ENCODE measurements around the gene CA9. TPM values are rescaled to one million over a fixed set of nuclear protein-coding genes. Genes with fewer than 3 reads are reported as not detected.

CA9 gene
- total RNA-seq, 4 donors from 2014 or later, result 0.14 TPM; not detected in 3

DNA sequence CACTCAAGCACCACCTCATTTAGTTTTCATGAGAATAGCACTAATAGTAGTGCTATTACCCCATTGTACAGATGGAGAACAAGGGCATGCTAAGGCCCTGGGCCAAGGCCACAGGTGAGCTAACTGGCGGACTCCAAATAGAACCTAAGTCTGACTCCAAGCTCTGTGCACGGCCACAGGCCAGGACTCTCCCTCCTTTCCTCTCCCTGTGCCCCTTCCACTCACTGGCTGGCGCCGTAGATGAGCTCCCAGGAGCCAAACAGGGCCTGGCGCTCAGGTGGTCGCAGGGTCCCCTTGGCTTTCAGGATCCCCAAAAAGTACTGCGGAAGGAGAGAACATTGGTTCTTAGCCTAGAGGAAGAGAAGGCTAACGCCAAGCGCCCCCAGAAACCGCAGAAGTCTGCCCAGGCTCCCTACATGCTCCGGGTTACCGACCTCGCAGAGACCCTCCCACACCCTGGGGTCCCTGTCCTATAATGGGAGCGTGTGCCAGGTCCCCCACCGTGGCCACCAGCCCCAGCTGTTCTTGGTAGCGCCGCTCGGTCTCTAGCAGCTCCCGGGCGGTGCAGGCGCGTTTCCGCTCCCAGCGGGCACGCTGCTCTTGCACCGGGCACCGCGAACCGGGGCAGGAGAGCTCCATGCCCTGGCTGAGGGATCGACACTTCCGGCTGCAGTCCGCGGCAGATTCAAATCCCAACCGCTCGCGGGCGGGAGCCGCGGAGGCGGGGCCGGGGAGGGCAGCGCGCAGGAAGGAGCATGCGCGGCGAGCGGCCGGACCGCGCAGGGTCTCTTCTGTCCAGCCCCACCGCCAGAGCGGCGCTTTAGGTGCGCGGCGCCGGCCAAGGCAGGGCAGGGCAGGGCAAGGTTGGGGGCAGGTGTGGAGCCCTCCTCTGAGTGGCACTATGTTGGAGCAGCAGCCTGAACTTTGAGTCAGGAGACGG is 8.9 kb upstream of the CA9 start, which contains the start of gene ARHGEF39:
Gene ARHGEF39, minus strand, starts transcription at position 665 of the 940 bp plus-strand sequence. Its CDS starts 26 bp downstream, at position 639.
- DNase-seq, result peak; percentile 68 to 81
- Histone ChIP-seq H3K27me3 (no peaks in the 10 kb centered on the region), H3K4me3 (peak within 1 kb of the TSS; percentile 36 to 52), H3K27ac (peak within 1 kb of the TSS; percentile 63 to 79), H3K9me3 (no peaks in the 10 kb centered on the region), H3K4me1 (peaks cover 0 to 6% of the 10 kb centered on the region in 2 donors), H3K36me3 (no peaks in the 10 kb centered on the region)
- intact Hi-C loops (cut with DNase I; ENCODE audit: low total_unique reads), result no loop called here
- TF ChIP-seq, protein P1, sequence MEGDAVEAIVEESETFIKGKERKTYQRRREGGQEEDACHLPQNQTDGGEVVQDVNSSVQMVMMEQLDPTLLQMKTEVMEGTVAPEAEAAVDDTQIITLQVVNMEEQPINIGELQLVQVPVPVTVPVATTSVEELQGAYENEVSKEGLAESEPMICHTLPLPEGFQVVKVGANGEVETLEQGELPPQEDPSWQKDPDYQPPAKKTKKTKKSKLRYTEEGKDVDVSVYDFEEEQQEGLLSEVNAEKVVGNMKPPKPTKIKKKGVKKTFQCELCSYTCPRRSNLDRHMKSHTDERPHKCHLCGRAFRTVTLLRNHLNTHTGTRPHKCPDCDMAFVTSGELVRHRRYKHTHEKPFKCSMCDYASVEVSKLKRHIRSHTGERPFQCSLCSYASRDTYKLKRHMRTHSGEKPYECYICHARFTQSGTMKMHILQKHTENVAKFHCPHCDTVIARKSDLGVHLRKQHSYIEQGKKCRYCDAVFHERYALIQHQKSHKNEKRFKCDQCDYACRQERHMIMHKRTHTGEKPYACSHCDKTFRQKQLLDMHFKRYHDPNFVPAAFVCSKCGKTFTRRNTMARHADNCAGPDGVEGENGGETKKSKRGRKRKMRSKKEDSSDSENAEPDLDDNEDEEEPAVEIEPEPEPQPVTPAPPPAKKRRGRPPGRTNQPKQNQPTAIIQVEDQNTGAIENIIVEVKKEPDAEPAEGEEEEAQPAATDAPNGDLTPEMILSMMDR (IDR thresholded peaks at IDR 0.05), result peak in 1 of 4 experiments; percentile 29
- peak; percentile 24 to 25 for TF ChIP-seq POLR2A (IDR thresholded peaks at IDR 0.05)

DNA sequence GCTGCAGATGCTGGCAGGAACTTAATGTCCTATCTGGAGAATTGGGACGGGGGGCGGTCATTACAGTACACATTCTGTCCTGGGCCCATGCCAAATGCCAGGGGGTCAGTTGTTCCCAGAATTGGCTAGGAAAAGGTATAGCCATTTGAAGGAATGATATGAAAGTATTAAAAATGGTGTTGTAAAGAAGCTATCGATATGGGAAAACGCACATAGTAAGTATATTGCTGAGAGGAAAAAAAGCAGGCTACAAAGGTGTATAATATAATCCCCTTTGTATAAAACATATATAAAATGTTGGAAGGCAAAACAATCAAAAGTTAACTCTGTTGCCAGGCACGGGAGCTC is 8.3 kb upstream of the CA9 start:
- H3K9me3 ChIP-seq, result no peaks in the 10 kb centered on the region
- H3K4me3 ChIP-seq, result peak overlapping the region; percentile 36 to 52
- H3K4me1 ChIP-seq, result peaks cover 0 to 6% of the 10 kb centered on the region in 2 donors
- no peaks in the 10 kb centered on the region for H3K27me3 ChIP-seq
- peak in 1 of 2 donors; percentile 47 for DNase-seq
- H3K27ac ChIP-seq, result peak overlapping the region; percentile 63 to 79
- intact Hi-C loops (cut with DNase I; ENCODE audit: low total_unique reads), result no loop called here
- TF ChIP-seq, protein P1 (IDR thresholded peaks at IDR 0.05), result no peak
- no peak for TF ChIP-seq POLR2A (IDR thresholded peaks at IDR 0.05)
- H3K36me3 ChIP-seq, result no peaks in the 10 kb centered on the region

DNA sequence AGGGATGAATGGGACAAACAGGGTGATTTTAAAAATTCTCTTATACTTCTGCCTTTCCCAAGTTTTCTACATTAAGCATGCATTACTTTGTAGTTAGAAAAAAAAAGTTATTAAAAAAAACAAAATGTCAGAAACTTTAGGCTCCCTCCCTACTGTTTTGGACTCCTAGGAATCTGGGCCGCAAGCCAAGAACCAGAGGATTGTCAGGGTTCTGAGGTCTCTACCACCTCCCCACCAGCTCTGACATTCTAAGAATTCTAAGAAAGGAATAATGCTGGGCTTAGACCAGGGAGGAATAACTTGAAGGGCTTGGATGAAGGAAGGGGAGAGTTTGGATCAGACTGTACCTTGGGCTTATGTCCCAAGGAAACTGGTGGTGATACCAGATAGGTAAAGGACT is 7.7 kb upstream of the CA9 start:
- DNase-seq, result peak in 1 of 2 donors; percentile 26
- Histone ChIP-seq H3K27ac (peak overlapping the region in 1 of 2 donors; percentile 63), H3K4me3 (no peak overlapping the region), H3K36me3 (no peaks in the 10 kb centered on the region), H3K4me1 (peaks cover 0 to 2% of the 10 kb centered on the region in 2 donors), H3K27me3 (no peaks in the 10 kb centered on the region), H3K9me3 (no peaks in the 10 kb centered on the region)
- intact Hi-C loops (cut with DNase I; ENCODE audit: low total_unique reads), result no loop called here
- TF ChIP-seq, protein P1 (IDR thresholded peaks at IDR 0.05), result no peak
- TF ChIP-seq POLR2A (IDR thresholded peaks at IDR 0.05), result no peak

GRCh38 chr9:35666549-35666948 is 7.2 kb upstream of the CA9 start:
- Histone ChIP-seq H3K4me1 (no peaks in the 10 kb centered on the region), H3K27ac (no peak overlapping the region), H3K27me3 (no peaks in the 10 kb centered on the region), H3K4me3 (no peak overlapping the region), H3K9me3 (no peaks in the 10 kb centered on the region), H3K36me3 (no peaks in the 10 kb centered on the region)
- intact Hi-C loops (cut with DNase I; ENCODE audit: low total_unique reads), result no loop called here
- TF ChIP-seq, protein P1 (IDR thresholded peaks at IDR 0.05), result no peak
- no peak for TF ChIP-seq POLR2A (IDR thresholded peaks at IDR 0.05)
- no peak for DNase-seq

DNA sequence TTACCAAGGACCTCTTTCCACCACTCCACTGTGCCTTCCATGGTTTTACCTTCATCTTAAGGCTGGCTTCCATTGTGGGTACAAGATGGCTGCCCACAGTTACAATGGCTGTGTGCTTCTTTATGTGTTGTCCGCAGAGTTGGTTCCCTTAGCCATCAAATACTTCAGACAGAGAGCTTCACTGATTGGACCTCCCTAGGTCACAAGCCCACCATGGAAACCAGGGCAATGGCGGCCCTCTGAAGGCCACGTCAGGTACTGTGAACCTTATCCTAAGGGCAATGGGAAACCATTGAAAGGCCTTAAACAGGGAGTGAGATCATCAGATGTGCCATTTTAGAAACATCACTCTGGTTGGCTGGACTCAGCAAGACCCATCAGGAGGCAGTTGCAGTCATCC is 5.8 kb upstream of the CA9 start:
- Histone ChIP-seq H3K9me3 (no peaks in the 10 kb centered on the region), H3K4me3 (no peak overlapping the region), H3K27me3 (no peaks in the 10 kb centered on the region), H3K36me3 (no peaks in the 10 kb centered on the region), H3K4me1 (no peaks in the 10 kb centered on the region), H3K27ac (no peak overlapping the region)
- no peak for DNase-seq
- intact Hi-C loops (cut with DNase I; ENCODE audit: low total_unique reads), result no loop called here
- TF ChIP-seq, protein P1 (IDR thresholded peaks at IDR 0.05), result no peak
- TF ChIP-seq POLR2A (IDR thresholded peaks at IDR 0.05), result no peak

Data from uterus (tissue), 4 donors.